Tibial artery (tissue), 4 donors: Measurements from ENCODE around the gene SGCA.
A peak's percentile ranks its signal among the peaks of the same experiment; 100 is the strongest.

ENCODE experiments used
- DNase-seq, 2 donors: peaks; one replicate each; pipeline ENCODE4 v3.0.0-alpha.2; 2019
- H3K27ac ChIP-seq, 2 donors: fragments of 200-600 bp; sonication (generic) in 1 of 2; 1 replicate in 1 of 2; 2 replicates in 1 of 2; pipeline ENCODE4 v1.5.1; 2018 to 2019; ENCODE audit warnings: mild to moderate bottlenecking in 1 of 2
- H3K27me3 ChIP-seq, 2 donors: fragments of 200-600 bp; sonication (generic) in 1 of 2; one replicate each; pipeline versions ENCODE4 v1.5.1 to v1.6.0; 2016 to 2019
- H3K36me3 ChIP-seq, 3 donors: fragments of 200-600 bp; sonication (generic) in 2 of 3; one replicate each; pipeline ENCODE4 v1.5.1; 2016 to 2019; ENCODE audit warnings: mild to moderate bottlenecking in 2 of 3
- H3K4me1 ChIP-seq, 4 donors: fragments of 200-600 bp; sonication (generic) in 2 of 4; 1 replicate in 3 of 4; 2 replicates in 1 of 4; pipeline ENCODE4 v1.5.1; 2016 to 2019
- H3K4me3 ChIP-seq, 2 donors: fragments of 200-600 bp; sonication (generic) in 1 of 2; 1 replicate in 1 of 2; 2 replicates in 1 of 2; pipeline ENCODE4 v1.5.1; 2018 to 2019; ENCODE audit warnings: mild to moderate bottlenecking in 2 of 2
- H3K9me3 ChIP-seq, 3 donors: fragments of 200-600 bp; sonication (generic) in 1 of 3; one replicate each; pipeline ENCODE4 v1.5.1; 2016 to 2019
- intact Hi-C: fragments of 100-400 bp; cut with DNase I; formaldehyde crosslinking; loops from one replicate; pipeline ENCODE4 v1.15.0; 2023; ENCODE audit warnings: low total_unique reads
- TF ChIP-seq, protein P1 (sequence below), 2 experiments: fragments of 200-600 bp in 1 of 2; fragments of 450-650 bp in 1 of 2; IDR thresholded peaks; one replicate each; pipeline ENCODE4 v1.5.1; 2017 to 2019; ENCODE audit warnings: antibody characterized with exemption in 2 of 2, mild to moderate bottlenecking in 1 of 2, moderate library complexity in 1 of 2

The SGCA gene

DNA sequence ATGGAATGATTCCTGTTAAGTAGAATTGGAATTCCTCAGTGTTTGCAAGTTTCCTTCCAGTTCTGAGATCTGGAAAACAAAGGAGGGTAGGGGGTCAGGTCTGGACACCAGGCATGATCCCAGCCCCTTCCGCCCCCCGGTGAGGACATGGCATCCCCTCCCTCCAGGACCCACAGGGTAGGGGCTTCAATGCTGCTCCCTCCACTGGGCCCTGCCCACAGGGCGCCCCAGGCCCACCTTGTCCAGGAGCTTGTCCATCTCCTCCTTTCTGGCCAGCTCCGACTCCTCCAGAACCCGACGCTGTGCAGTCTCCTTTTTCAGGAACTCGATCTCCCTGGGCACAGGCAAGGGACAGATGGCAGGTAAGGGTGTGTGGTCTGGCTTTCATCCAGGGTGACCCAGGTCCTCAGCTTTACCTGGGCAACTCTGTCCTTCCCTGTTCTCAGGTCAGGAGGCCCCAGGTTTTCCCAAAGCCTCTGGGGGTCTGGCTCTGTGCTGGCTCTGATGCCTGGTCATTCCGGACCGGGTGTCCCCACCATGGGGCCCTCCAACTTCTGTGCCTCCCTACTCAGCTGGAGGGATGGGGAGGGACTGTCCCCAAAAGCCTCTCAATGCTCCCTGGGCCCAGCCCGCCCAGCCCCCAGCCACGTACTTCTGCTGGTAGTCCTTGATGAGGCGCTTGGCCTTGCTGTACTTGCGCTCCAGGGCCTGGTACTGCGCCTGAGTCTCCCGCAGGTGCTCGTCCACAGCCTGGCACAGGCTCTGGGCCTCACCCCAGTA is 30.3 kb upstream of the SGCA start:
- H3K9me3 ChIP-seq = no peaks in the 10 kb centered on the region
- H3K27ac ChIP-seq = no peak overlapping the region
- no peaks in the 10 kb centered on the region for H3K27me3 ChIP-seq
- TF ChIP-seq, protein P1, sequence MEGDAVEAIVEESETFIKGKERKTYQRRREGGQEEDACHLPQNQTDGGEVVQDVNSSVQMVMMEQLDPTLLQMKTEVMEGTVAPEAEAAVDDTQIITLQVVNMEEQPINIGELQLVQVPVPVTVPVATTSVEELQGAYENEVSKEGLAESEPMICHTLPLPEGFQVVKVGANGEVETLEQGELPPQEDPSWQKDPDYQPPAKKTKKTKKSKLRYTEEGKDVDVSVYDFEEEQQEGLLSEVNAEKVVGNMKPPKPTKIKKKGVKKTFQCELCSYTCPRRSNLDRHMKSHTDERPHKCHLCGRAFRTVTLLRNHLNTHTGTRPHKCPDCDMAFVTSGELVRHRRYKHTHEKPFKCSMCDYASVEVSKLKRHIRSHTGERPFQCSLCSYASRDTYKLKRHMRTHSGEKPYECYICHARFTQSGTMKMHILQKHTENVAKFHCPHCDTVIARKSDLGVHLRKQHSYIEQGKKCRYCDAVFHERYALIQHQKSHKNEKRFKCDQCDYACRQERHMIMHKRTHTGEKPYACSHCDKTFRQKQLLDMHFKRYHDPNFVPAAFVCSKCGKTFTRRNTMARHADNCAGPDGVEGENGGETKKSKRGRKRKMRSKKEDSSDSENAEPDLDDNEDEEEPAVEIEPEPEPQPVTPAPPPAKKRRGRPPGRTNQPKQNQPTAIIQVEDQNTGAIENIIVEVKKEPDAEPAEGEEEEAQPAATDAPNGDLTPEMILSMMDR (IDR thresholded peaks at IDR 0.05) = no peak
- H3K36me3 ChIP-seq = peaks cover 29 to 65% (median 57%) of the 10 kb centered on the region in 3 donors
- no peak overlapping the region for H3K4me3 ChIP-seq
- H3K4me1 ChIP-seq = peaks cover 0 to 41% (median 33%) of the 10 kb centered on the region in 4 donors
- peak in 1 of 2 donors; percentile 64 for DNase-seq
- intact Hi-C loops = no loop called here

DNA sequence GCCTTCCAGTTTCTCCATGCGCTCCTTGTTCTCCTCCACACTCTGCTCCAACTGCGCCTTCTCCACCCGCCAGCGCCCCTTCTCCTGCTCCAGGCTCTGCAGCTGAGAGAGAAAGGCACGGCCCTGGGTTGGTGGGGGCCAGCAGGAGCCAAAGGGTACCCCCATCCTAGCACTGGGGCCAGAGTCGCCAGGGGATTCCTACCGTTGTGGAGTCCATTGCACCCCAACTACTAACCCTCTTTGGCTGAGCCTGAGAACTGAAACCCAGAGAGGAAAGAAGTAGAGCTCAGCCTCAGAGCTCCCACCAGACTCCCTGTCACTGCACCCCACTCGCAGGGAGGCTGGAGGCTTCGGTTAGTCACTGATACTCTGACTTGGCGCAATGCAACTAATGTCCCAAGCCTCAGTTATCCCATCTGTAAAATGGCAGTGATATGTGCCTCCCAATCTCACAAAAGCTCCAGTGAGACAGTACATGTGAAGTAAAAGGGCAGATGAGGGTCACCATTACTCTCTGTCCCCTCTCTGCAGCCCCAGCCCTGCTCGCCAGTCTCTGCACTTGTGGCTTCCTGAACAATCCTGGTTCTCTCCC is 29.6 kb upstream of the SGCA start:
- H3K27me3 ChIP-seq = no peaks in the 10 kb centered on the region
- no peak overlapping the region for H3K4me3 ChIP-seq
- peaks cover 30 to 72% (median 63%) of the 10 kb centered on the region in 3 donors for H3K36me3 ChIP-seq
- DNase-seq = no peak
- intact Hi-C loops = no loop called here
- H3K9me3 ChIP-seq = no peaks in the 10 kb centered on the region
- TF ChIP-seq, protein P1 (IDR thresholded peaks at IDR 0.05) = no peak
- peaks cover 0 to 36% (median 29%) of the 10 kb centered on the region in 4 donors for H3K4me1 ChIP-seq
- no peak overlapping the region for H3K27ac ChIP-seq

DNA sequence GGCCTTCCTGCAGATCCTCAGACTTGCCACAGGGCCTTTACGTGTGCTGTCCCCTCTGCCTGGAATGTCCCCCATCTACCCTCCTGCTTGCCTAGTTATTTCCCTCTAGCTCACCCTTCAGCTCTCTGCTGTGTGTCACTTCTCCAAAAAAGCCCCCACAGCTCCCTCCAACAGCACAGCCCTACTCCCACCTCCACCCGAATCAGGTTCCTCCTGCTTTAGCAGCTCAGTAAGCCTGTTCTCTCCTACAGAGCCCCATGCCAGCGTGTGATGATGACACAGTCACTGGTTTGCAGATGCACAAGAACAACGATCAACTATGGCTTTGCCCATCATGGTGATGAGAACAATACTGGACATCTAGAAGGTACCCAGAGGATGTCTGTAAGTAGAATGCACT is 28.8 kb upstream of the SGCA start:
- H3K27ac ChIP-seq = no peak overlapping the region
- no peaks in the 10 kb centered on the region for H3K9me3 ChIP-seq
- H3K36me3 ChIP-seq = peaks cover 36 to 80% (median 72%) of the 10 kb centered on the region in 3 donors
- intact Hi-C loops = no loop called here
- no peak overlapping the region for H3K4me3 ChIP-seq
- H3K4me1 ChIP-seq = peaks cover 0 to 34% (median 27%) of the 10 kb centered on the region in 4 donors
- no peak for DNase-seq
- H3K27me3 ChIP-seq = no peaks in the 10 kb centered on the region
- TF ChIP-seq, protein P1 (IDR thresholded peaks at IDR 0.05) = no peak

DNA sequence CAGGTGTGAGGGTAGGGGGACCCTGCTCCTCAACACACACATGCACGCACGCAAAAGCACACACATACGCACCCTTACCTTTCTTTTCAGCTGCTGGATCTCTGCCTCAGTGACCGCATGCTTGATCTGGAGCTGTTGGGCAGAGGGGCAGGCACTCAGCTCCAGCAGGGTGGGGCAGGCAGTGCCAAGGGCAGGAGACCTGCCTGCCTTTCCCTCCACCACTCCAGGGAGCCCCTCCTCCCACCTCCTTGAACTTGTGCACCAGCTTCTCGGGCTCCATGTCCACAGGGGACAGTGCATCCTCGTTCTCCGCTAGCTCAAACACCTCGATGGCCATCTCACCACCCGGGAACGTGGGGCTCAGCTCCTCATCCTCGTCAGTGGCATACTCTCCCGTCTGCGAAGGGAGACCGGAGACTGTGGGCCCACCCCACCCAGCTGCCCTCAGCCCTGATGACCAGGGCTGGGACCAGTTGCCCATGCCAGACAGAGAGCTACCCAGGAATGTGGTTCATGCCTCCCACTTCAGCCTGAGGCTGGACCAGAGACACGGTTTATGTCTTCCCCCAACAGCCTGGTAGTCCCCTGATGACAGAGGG is 26.5 kb upstream of the SGCA start:
- H3K27me3 ChIP-seq = no peaks in the 10 kb centered on the region
- DNase-seq = peak in 1 of 2 donors; percentile 64
- peaks cover 0 to 12% (median 5%) of the 10 kb centered on the region in 4 donors for H3K4me1 ChIP-seq
- no peak overlapping the region for H3K4me3 ChIP-seq
- TF ChIP-seq, protein P1 (IDR thresholded peaks at IDR 0.05) = no peak
- peak overlapping the region; percentile 50 to 55 for H3K27ac ChIP-seq
- intact Hi-C loops = no loop called here
- peaks cover 56 to 100% (median 94%) of the 10 kb centered on the region in 3 donors for H3K36me3 ChIP-seq
- H3K9me3 ChIP-seq = no peaks in the 10 kb centered on the region

DNA sequence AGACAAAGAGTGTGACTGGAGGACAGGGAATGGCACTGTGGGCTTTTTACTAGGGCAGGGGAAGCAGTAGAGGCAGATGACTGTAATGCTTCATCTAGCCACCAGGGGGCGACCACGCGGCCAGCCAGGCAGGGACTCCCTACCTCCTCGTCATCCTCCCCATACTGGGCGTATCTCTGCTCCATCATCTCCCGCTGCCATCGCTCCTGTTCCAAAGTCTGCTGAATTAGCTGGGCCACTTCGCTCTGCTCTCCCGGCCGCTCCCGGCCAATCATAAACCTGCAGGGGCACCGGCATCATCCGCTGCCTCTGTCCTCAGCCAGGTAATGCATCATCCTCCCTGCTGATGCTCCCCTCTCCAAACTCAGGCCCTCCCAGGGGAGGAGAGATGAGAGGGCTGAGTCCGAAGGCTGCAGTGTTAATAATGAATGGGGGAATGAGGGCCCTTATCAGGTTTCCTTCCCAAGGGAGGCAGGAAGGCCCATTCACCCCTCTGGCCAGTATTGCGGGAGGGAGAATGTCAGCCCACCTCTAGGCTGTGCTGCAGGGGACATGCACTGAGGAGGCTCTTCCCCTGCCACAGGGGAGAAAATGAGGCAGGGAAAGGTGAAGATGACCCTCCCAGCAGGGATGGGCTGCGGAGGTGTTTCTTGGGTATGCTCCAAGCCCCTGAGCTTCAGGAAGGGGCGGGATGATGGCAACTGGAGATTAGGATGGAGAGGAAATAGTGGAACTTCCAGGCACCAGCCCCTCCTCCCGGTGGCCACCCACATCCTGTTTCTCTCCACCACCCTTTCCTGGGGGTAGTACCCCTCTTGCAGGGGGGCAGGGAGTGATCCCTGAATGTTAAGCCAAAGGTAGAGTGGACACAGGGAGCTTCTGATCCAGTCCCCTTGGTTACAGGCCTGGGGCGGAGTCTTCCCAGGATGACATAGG is 25.6 kb upstream of the SGCA start:
- intact Hi-C loops = loop anchor here (2.0 kb wide), 1 partner anchor 19 kb away; no protein-coding TSS in a partner anchor
- H3K36me3 ChIP-seq = peaks cover 64 to 100% (median 96%) of the 10 kb centered on the region in 3 donors
- peak; percentile 78 to 89 for DNase-seq

More for the DNA sequence above, 25.6 kb upstream of the SGCA start:
- Histone ChIP-seq H3K4me1 (peaks cover 0 to 13% (median 6%) of the 10 kb centered on the region in 4 donors), H3K27ac (peak overlapping the region; percentile 50 to 55), H3K27me3 (no peaks in the 10 kb centered on the region), H3K9me3 (no peaks in the 10 kb centered on the region), H3K4me3 (no peak overlapping the region)
- TF ChIP-seq, protein P1 (IDR thresholded peaks at IDR 0.05) = peak; percentile 93 to 97
